GM18868 (cell line): ENCODE results near the gene KANSL1.

Experiments
- ATAC-seq: cut with Tn5 transposase; IDR thresholded peaks from one replicate; pipeline ENCODE4 v1.9.1; 2021; ENCODE audit warnings: mild to moderate bottlenecking, moderate library complexity; ENCODE audit not compliant: unreplicated experiment

Gene KANSL1

DNA sequence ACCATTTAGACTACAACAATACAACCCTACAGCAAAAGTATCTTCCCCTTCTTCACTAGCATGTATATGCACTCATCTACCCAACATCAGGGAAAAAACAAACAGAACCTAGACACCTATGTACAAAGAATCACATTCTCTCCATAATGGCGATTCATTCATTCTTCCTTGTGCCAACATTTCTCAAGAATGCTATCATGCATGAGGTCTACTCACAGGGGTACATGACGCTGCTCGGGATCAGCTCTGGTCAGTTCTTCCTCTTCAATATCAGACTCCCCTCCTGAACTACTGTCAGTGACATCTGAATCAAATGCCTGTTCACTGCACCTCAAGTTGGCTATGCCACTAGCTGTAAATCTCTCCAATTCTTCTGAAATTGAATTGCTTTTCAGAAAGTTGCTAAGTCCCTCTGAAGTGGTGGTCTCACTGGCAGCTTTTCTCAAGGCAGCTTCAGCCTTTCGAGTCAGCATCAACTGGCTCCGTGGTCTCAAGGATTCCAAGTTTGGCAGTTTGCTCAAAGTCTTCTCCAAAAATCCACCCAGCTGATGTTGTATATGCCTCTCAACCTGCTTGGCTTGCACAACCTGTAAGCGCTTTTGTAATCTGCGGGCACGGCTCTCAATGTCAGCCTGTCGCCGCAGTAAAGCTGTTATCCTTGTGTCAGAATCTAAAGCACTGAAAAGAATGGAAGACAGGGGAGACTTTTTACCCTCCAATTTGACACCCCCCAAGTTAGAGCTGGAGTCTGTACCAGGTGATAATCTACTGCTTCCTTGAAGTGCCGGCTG is 22.4 kb downstream of the KANSL1 start:
- ATAC-seq = no peak

DNA sequence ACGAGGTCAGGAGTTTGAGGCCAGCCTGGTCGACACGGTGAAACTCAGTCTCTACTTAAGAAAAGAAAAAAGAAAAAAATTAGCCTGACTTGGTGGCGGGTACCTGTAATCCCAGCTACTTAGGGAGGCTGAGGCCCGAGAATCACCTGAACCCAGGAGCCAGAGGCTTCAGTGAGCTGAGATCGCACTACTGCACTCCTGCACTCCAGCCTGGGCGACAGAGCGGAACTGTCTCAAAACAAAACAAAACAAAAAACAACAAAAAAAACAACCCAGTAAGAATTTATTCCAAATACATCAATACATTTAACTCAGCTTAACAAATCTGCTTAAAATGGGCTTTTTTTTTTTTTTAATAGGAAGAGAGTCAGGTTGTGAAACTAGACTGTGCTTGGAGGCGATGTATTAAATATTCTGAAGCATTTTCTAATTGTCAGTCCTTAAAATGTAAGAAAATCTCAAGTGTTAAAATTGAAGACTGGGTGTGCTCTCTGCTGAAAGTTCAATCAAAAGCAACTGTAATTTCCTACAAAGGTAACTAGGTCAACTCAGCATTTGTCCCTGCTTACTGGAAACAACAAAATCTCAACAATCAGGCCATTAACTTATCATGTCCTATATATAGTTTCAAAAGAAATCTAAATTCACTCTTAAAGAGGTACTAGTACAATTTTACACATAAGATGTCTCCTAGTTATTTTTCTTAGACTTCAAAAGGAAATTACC is 23.2 kb downstream of the KANSL1 start:
- ATAC-seq = no peak

DNA sequence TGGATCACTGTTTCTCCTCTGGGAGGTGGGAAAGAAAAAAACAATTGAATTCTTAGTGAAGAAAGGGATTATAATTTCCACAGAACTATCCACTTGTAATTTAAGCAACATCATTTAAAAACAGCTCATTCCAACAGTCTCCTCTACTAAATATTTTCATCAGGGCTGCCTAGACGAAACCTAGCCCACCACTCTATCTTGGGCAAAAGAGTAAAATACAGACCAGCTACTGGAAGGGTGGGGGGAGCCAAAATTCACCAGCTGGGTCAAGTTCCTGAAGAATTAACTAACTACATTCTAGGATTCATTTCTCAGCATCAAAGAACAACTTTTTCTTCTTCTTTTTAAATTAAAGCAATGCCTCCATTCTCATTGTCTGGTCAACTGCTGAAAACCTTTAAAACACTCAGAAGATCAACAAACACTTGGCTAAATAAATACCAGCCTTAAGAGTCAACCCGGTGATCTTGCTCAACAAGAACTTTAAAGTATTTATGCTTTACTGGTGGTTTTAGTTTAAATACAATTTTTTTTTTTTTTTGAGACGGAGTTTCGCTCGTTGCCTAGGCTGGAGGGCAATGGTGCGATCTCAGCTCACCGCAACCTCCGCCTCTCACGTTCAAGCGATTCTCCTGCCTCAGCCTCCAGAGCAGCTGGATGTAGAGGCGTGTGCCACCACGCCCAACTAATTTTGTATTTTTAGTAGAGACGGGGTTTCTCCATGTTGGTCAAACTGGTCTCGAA is 25.2 kb downstream of the KANSL1 start:
- no peak for ATAC-seq

DNA sequence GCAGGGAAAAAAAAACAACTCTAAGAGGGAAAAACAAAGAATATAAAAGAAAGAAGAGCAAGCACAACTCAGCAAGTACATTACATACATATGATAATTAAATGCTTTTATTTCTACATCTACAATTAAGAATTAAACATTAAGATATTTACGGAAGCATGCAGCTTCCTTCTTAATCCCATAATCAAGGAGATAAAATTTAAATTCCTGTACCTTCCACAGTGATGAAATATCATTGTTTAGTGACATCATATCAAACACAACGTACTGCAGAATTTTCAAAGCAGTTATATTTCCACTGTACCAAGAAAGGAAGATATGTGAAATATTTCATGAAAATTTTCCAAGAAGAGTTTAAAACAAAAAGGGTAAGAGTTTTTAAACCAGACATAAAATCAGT is 26.0 kb downstream of the KANSL1 start:
- no peak for ATAC-seq

DNA sequence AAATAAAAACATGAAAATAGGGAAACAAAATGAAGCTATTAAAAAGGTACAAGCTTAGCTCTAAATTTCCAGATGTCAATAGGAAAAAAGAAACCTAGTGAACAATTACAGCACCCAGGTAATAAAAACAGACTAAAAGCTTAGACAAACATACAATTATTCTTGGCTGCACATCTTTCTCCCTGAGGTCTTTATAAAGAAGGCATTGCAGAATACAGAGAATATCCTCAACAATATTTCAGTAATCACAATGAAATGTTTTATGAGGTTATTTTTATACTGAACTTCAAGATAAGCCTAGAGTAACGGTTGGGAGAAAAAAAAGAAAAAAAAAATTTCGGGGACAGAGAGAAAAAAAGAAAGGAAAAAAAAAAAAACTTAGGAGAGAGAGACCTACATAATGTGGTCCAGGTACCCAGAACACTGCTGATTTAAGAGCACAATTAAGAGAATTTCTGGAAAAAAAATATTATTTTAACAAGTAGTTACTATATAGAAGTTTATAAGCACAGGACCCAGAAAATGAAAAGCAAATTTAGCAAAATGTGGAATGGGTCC is 26.5 kb downstream of the KANSL1 start:
- ATAC-seq = no peak

DNA sequence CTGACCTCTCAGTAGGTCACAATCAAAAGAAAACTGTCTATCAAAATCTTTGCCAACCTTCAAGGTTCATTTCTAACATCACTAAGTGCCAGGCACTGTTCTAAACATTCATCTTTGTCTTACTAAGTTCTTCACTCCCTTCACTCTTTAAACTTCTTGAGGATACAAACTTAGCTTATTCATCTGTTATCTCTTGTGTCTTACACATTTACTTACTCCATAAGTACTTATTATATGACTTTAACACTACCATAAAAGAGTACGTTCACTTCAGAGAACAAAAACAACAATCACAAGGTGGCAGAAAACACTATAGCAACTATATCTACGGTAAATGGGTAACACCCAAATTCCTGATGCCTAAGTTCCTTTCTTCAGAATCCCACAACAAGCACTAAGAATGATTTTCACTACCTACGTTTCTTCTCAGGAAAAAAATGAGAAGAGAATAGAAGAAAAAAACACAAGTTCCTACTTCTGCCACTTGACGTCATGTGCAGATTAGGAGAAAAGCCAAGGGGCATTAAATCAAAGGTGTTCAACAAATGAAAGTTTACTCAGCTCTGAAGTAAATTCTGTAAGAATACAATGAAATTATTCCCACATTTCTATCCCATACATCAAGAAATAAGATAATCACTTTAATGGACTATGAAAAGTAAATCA is 29.2 kb downstream of the KANSL1 start:
- ATAC-seq = no peak

DNA sequence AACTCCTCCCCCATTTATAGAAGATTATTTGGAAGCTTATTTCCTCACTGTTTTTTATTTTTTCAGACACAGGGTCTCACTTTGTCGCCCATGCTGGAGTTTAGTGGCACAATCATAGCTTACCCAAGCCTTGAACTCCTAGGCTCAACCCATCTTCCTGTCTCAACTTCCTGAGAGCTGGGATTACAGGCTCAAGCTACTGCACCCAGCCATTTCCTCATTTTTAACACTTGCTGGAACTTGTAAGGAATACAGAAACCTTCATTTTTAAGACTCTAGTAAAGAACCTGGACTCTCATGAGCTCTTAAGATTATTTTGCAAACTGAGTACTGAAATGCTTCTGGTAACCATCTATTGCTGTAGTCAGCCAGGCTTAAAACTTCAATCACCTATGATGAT is 29.9 kb downstream of the KANSL1 start:
- ATAC-seq = no peak

DNA sequence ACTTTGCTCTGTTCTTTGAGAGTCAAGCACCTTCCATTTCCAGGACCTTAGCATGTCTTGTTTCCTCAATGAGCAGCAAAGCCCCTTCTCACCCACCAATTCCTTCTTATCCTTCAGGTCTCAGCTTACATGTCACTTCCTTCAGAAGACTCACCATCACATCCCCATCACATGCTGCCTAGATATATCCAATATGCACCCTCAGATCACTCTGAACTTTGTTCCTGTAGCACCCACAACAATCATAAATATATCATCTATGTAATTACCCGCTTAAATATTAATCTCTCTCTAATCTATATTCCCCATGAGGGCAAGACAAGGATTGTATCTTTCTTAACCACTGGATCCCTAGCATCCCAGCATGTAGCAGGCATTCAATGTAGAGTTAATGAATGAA is 30.4 kb downstream of the KANSL1 start:
- ATAC-seq = no peak

DNA sequence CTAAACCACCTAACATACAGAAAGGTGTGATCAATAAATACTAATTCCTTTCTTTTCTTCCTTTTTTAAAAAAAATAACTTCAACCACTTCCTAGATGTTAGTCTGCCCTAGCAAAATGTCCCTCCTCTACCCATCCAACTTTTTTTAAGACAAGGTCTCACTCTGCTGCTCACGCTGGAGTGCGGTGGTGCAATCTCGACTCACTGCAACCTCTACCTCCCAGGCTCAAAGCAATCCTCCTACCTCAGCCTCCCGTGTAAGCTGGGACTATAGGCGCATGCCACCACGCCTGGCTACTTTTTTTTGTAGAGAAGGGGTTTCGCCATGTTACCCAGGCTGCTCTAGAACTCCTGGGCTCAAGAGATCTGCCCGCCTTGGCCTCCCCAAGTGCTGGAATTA is 33.1 kb downstream of the KANSL1 start:
- no peak for ATAC-seq

DNA sequence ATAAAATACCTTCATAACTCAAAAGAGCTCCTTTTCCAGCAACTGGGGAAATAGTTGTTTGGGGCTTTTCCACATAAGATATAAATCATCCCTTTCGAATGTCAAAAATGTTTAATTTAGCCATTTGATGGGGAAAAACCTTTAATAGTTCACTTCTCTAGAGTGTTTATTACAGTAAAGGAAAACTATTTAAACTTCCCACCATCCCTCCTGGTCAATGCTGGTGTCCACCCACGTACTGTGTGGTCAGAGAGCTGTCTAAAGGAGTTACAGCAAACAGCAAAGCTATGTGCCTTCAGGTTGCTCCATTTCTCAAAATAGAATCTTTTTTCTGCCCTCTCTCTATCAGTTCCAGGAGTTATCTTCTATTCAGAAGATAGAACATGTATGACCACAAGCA is 33.5 kb downstream of the KANSL1 start:
- no peak for ATAC-seq

GRCh38 chr17:46158323-46159296 is 34.6 kb downstream of the KANSL1 start:
- no peak for ATAC-seq

DNA sequence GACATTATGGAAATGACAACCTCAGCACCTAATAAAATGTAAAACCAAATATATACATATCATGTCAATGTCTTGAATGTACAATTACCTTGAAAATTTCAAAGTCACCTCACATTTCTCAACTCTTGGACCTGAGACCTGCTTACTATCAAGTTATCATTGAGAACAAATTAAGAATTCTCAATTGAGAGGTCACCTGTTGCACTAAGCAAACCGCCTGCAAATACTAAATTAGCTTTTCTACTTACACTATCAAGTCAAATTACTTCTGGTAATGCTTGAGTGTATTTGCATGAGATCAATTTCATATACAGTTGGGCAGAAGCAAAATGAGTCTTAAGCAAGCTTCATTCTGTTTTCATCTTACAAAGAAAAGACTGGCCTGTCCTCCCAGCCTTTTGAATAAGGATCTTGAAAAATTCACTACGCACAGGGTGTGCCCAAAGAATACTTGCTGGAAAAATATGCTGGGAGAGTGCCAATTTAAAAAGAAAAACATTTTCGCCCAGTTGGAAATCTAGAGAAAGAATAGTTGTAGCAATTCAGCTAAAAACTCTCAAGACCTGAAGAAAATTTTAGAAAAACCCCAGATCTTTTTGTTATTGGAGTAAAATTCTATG is 35.7 kb downstream of the KANSL1 start:
- no peak for ATAC-seq

- ATAC-seq = no peak
Observed at GRCh38 chr17:46154151-46154816, 38.9 kb downstream of the KANSL1 start.

GRCh38 chr17:46152423-46152822 is 40.8 kb downstream of the KANSL1 start:
- no peak for ATAC-seq

GRCh38 chr17:46151762-46152161 is 41.5 kb downstream of the KANSL1 start:
- ATAC-seq = no peak

- no peak for ATAC-seq
Observed at GRCh38 chr17:46150216-46150963, 42.8 kb downstream of the KANSL1 start.

DNA sequence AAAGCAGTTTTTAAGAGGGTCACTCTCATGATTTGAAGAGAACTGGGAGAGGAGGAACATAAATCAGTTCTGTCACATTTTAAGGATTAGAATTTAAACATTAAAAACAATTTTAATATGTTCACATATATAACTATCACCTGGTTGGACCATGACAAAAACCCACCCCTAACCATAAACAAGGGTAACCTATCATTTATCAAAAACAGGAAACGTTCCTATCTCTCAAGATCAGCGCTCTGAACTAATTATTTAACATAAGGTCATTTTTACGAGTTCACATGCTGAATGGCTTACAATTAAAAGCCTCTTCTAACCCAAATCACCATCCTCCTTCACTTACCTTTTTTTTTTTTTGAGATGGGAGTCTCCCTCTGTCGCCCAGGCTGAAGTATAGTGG is 45.0 kb downstream of the KANSL1 start:
- ATAC-seq = no peak

GRCh38 chr17:46147296-46147695 is 45.9 kb downstream of the KANSL1 start:
- ATAC-seq = no peak
